HG02943 (cell line): Measurements from ENCODE around the gene PLA2R1.
"Not testable (repeated sequence)": the region's sequence is repeated elsewhere in the genome, so short reads cannot be mapped to it uniquely, and the experiment has no call there.

Experiments used
- ATAC-seq: cut with Tn5 transposase; IDR thresholded peaks from one replicate; pipeline ENCODE4 v1.9.1; 2021; ENCODE audit warnings: mild to moderate bottlenecking, low read depth, moderate library complexity; ENCODE audit not compliant: unreplicated experiment

The PLA2R1 gene

GRCh38 chr2:160063879-160064612, 1.6 kb upstream of the PLA2R1 start:
- no peak for ATAC-seq

- ATAC-seq: no peak
These were observed 856 bp upstream of the PLA2R1 start for GRCh38 chr2:160063271-160063670.

GRCh38 chr2:160061944-160062291, 497 bp downstream of the PLA2R1 start:
- ATAC-seq: no peak

GRCh38 chr2:160061533-160061932, 882 bp downstream of the PLA2R1 start:
- ATAC-seq: no peak

- no peak for ATAC-seq
These were observed 2.1 kb downstream of the PLA2R1 start for GRCh38 chr2:160060297-160060696.

GRCh38 chr2:160057356-160057755, 5.1 kb downstream of the PLA2R1 start:
- no peak for ATAC-seq

- ATAC-seq: no peak
These were observed 6.7 kb downstream of the PLA2R1 start for GRCh38 chr2:160055726-160056108.

GRCh38 chr2:160054984-160055725, 7.3 kb downstream of the PLA2R1 start:
- no peak for ATAC-seq

- ATAC-seq: no peak
These were observed 8.5 kb downstream of the PLA2R1 start for GRCh38 chr2:160053946-160054345.

GRCh38 chr2:160052531-160052930, 9.9 kb downstream of the PLA2R1 start:
- ATAC-seq: no peak

GRCh38 chr2:160051371-160051800, 11.0 kb downstream of the PLA2R1 start:
- ATAC-seq: no peak

- no peak for ATAC-seq
These were observed 12.3 kb downstream of the PLA2R1 start for GRCh38 chr2:160050147-160050546.

GRCh38 chr2:160045703-160046210, 16.7 kb downstream of the PLA2R1 start:
- no peak for ATAC-seq

GRCh38 chr2:160044728-160045127, 17.7 kb downstream of the PLA2R1 start:
- ATAC-seq: no peak

- ATAC-seq: no peak
These were observed 19.1 kb downstream of the PLA2R1 start for GRCh38 chr2:160043265-160043664.

GRCh38 chr2:160042054-160042453, 20.4 kb downstream of the PLA2R1 start:
- no peak for ATAC-seq

- no peak for ATAC-seq
These were observed 21.3 kb downstream of the PLA2R1 start for GRCh38 chr2:160041091-160041490.

GRCh38 chr2:160039166-160039903, 23.1 kb downstream of the PLA2R1 start:
- ATAC-seq: no peak

GRCh38 chr2:160038662-160039061, 23.8 kb downstream of the PLA2R1 start:
- not testable (repeated sequence) for ATAC-seq

GRCh38 chr2:160036736-160037135, 25.7 kb downstream of the PLA2R1 start:
- no peak for ATAC-seq

GRCh38 chr2:160035125-160035524, 27.3 kb downstream of the PLA2R1 start:
- ATAC-seq: no peak
